HG03558 (cell line): ENCODE data around the gene RBM6.
"Not testable (repeated sequence)": the region's sequence is repeated elsewhere in the genome, so short reads cannot be mapped to it uniquely, and the experiment has no call there.

Experiments used
- ATAC-seq: cut with Tn5 transposase; IDR thresholded peaks from one replicate; pipeline ENCODE4 v1.9.1; 2021; ENCODE audit warnings: moderate number of reproducible peaks; ENCODE audit not compliant: unreplicated experiment; ENCODE audit errors: extremely low read depth

The RBM6 gene

GRCh38 chr3:49972656-49973055 lies 32.7 kb downstream of the RBM6 start:
- no peak for ATAC-seq

GRCh38 chr3:49976942-49977341 lies 37.0 kb downstream of the RBM6 start:
- no peak for ATAC-seq

- ATAC-seq: no peak
Measured at GRCh38 chr3:49984394-49984793, 44.4 kb downstream of the RBM6 start.

GRCh38 chr3:49992326-49992725 lies 52.4 kb downstream of the RBM6 start:
- ATAC-seq: no peak

GRCh38 chr3:49994476-49994875 lies 54.5 kb downstream of the RBM6 start:
- ATAC-seq: no peak

GRCh38 chr3:49996016-49996415 lies 56.1 kb downstream of the RBM6 start:
- no peak for ATAC-seq

GRCh38 chr3:49997862-49998261 lies 57.9 kb downstream of the RBM6 start:
- no peak for ATAC-seq

GRCh38 chr3:49998326-49998725 lies 58.4 kb downstream of the RBM6 start:
- ATAC-seq: no peak

- ATAC-seq: no peak
Measured at GRCh38 chr3:50001511-50001910, 61.6 kb downstream of the RBM6 start.

GRCh38 chr3:50003216-50003615 lies 63.3 kb downstream of the RBM6 start:
- ATAC-seq: no peak

- no peak for ATAC-seq
Measured at GRCh38 chr3:50003824-50004223, 63.9 kb downstream of the RBM6 start.

- no peak for ATAC-seq
Measured at GRCh38 chr3:50008931-50009330, 69.0 kb downstream of the RBM6 start.

GRCh38 chr3:50010959-50011358 lies 71.0 kb downstream of the RBM6 start:
- no peak for ATAC-seq

GRCh38 chr3:50015918-50016317 lies 76.0 kb downstream of the RBM6 start:
- no peak for ATAC-seq

- ATAC-seq: no peak
Measured at GRCh38 chr3:50028346-50028745, 88.4 kb downstream of the RBM6 start.

GRCh38 chr3:50031201-50031600 lies 91.3 kb downstream of the RBM6 start:
- not testable (repeated sequence) for ATAC-seq

GRCh38 chr3:50044976-50045375 lies 105.0 kb downstream of the RBM6 start:
- ATAC-seq: no peak

GRCh38 chr3:50047426-50047825 lies 107.5 kb downstream of the RBM6 start:
- ATAC-seq: no peak

- no peak for ATAC-seq
Measured at GRCh38 chr3:50050361-50050760, 110.4 kb downstream of the RBM6 start.

GRCh38 chr3:50057756-50058155 lies 117.8 kb downstream of the RBM6 start:
- ATAC-seq: no peak

GRCh38 chr3:50068134-50068533 lies 128.2 kb downstream of the RBM6 start:
- no peak for ATAC-seq

- ATAC-seq: no peak
Measured at GRCh38 chr3:50078091-50078490, 138.1 kb downstream of the RBM6 start.

GRCh38 chr3:50078622-50079021 lies 138.7 kb downstream of the RBM6 start:
- no peak for ATAC-seq
